Retinal pigment epithelial cell (primary cell): Measurements from ENCODE around the gene LRRC71.
"Not testable (repeated sequence)": the region's sequence is repeated elsewhere in the genome, so short reads cannot be mapped to it uniquely, and the experiment has no call there.

ENCODE experiments used
- DNase-seq: peaks from one replicate; pipeline ENCODE4 v3.0.0-alpha.2; 2010; ENCODE audit warnings: low read depth
- H3K4me3 ChIP-seq: 2 replicates; pipeline ENCODE4 v1.5.1; 2011; ENCODE audit warnings: mild to moderate bottlenecking, low read length, control low read depth, moderate library complexity
- TF ChIP-seq, protein P1 (sequence below): conservative IDR thresholded peaks from 2 replicates; pipeline ENCODE4 v1.5.1; 2011; ENCODE audit warnings: low read depth, low read length, control low read depth, inconsistent platforms

LRRC71 gene

DNA sequence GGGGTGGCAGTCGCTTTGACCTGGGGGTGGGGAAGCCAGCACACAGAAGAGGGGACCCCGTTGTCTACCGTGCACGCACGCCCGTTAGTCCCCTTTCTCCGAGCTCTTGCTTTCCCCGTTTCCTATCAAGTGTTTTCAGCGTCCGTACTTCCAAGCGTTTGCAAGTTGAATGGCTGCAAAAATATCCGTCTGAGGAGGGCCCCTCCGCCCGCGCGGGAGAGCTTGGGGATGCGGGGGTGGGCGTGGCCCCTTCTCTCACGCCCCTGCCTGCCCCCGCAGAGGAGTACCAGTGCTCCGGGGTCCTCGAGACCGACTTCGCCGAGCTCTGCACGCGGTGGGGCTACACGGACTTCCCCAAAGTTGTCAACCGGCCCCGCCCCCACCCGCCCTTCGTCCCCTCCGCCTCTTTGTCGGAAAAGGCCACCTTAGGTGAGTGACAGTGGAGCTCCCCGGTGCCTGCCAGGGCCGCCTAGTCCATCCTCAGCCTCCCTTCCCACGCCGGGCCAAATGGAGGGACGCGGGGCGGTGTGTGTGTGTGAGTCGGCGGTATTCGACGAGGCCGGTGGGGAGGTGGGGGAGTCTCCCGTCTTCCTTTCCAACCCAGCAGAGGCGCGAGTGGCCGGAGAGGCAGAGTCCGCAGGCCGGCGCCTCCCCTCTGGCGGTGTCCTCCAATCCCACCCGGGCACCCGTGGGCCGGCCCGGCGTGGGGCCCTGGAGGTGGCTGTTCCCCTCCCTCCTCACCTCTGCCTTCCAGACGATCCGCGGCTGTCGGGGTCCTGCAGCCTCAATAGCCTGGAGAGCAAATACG is 3.4 kb downstream of the LRRC71 start:
- H3K4me3 ChIP-seq = peak overlapping the region; percentile 6
- DNase-seq = no peak
- TF ChIP-seq, protein P1, sequence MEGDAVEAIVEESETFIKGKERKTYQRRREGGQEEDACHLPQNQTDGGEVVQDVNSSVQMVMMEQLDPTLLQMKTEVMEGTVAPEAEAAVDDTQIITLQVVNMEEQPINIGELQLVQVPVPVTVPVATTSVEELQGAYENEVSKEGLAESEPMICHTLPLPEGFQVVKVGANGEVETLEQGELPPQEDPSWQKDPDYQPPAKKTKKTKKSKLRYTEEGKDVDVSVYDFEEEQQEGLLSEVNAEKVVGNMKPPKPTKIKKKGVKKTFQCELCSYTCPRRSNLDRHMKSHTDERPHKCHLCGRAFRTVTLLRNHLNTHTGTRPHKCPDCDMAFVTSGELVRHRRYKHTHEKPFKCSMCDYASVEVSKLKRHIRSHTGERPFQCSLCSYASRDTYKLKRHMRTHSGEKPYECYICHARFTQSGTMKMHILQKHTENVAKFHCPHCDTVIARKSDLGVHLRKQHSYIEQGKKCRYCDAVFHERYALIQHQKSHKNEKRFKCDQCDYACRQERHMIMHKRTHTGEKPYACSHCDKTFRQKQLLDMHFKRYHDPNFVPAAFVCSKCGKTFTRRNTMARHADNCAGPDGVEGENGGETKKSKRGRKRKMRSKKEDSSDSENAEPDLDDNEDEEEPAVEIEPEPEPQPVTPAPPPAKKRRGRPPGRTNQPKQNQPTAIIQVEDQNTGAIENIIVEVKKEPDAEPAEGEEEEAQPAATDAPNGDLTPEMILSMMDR = no peak

- DNase-seq = no peak
- no peak overlapping the region for H3K4me3 ChIP-seq
- TF ChIP-seq, protein P1 = no peak
Measured at GRCh38 chr1:156924478-156925153, 4.2 kb downstream of the LRRC71 start.

DNA sequence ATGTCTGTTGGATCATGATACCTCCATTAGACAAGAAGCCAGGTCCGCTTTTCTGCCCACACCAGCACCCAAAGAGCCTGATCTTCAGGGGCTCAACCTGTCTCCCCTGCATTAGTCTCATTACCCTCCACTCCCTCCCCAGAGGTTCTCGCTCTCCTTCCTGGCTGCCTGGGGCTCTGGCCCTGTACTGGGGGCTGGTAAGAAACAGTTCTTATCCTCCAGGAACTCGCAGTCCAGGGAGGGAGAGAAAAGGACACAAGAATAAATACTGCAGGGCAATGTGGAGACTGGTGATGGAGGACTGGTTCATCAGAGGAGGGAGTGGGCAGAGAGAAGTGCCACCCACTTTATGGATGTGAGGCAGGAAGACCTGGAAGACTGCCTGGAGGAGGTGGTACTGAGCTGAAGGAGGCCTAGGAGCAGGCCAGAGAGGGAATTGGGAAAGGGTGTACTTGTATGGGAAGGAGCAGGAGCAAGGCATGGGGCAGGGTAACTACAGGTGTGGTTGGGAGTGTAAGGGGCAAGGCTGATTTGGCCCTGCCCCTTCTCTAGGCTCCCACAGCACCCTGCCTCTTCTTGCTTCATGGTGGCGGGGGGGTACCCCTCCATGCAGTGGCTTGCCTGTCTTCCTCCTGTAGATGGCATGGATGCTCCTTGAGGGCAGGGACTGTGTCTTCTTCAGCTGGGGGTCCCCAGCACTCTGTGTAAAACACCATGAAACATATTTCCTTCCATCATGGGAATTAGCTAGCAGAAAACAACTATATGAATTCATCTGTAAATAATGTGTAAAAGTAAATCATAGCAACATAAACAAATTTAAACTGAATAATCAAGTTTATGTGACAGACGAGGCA is 5.0 kb downstream of the LRRC71 start:
- no peak for DNase-seq
- TF ChIP-seq, protein P1 = no peak
- H3K4me3 ChIP-seq = no peak overlapping the region

GRCh38 chr1:156926175-156926574 is 5.7 kb downstream of the LRRC71 start:
- TF ChIP-seq, protein P1 = no peak

GRCh38 chr1:156926695-156927094 is 6.3 kb downstream of the LRRC71 start:
- not testable (repeated sequence) for H3K4me3 ChIP-seq

More at GRCh38 chr1:156926175-156926574, 5.7 kb downstream of the LRRC71 start:
- no peak for DNase-seq
- H3K4me3 ChIP-seq = no peak overlapping the region

DNA sequence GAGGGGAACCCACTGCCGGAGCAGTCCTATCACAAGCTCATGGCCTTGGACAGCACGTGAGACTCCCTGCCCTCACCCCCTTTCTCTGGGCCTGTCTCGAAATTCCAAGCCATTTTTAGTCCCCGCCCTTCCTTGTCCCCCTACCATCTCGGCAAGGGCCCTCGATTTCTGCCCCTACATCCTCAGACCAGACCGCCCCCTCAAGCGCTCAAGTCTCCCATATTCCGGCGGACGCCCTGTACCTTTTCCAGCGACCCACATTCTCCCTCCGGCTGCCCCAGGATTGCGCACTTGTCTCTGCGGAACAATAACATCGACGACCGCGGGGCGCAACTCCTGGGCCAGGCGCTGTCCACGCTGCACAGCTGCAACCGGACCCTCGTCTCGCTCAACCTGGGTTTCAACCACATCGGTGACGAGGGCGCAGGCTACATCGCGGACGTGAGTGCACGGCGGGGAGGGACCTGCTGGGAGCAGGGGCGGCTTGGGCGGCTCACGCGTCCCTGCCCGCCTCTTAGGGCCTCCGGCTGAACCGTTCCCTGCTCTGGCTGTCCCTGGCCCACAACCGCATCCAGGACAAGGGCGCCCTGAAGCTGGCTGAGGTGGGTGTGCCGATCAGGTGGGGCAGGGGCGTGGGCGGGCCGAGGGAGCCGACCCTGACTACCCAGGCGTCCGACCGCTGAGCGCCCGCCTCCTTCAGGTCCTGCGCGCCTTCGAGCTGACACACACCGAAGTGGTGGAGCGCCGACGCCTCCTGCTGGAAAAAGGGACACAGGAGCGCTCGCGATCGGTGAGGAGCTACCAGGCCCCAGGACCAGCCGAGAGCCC is 7.0 kb downstream of the LRRC71 start:
- H3K4me3 ChIP-seq = peak overlapping the region; percentile 46
- peak; percentile 19 for DNase-seq
- TF ChIP-seq, protein P1 = peak; percentile 80

More at GRCh38 chr1:156926695-156927094, 6.3 kb downstream of the LRRC71 start:
- not testable (repeated sequence) for DNase-seq
